Eye (tissue), 1 donor: ENCODE data around the gene OR4Q3.
"Not testable (repeated sequence)": the region's sequence is repeated elsewhere in the genome, so short reads cannot be mapped to it uniquely, and the experiment has no call there.

ENCODE experiments used
- DNase-seq: peaks from one replicate; pipeline ENCODE4 v3.0.0-alpha.2; 2015

OR4Q3 gene

GRCh38 chr14:19743256-19743655 lies at the start of gene OR4Q3:
TSS of gene OR4Q3 (plus strand) at chr14:19743571.
- DNase-seq, result no peak

- no peak for DNase-seq
Measured at GRCh38 chr14:19729359-19729758, 14.0 kb upstream of the OR4Q3 start.

GRCh38 chr14:19729763-19730162 lies 13.6 kb upstream of the OR4Q3 start:
- no peak for DNase-seq

- DNase-seq, result not testable (repeated sequence)
Measured at GRCh38 chr14:19733893-19734292, 9.5 kb upstream of the OR4Q3 start.

GRCh38 chr14:19752316-19752715 lies 8.9 kb downstream of the OR4Q3 start:
- DNase-seq, result not testable (repeated sequence)

GRCh38 chr14:19754172-19754571 lies 10.8 kb downstream of the OR4Q3 start:
- DNase-seq, result no peak

GRCh38 chr14:19771491-19771890 lies 28.1 kb downstream of the OR4Q3 start:
- not testable (repeated sequence) for DNase-seq

- no peak for DNase-seq
Measured at GRCh38 chr14:19771895-19772430, 28.6 kb downstream of the OR4Q3 start.

- DNase-seq, result not testable (repeated sequence)
Measured at GRCh38 chr14:19772454-19772853, 29.1 kb downstream of the OR4Q3 start.

GRCh38 chr14:19773204-19773603 lies 29.8 kb downstream of the OR4Q3 start, which contains the start of gene OR4M1:
TSS of gene OR4M1 (plus strand) at chr14:19773504. CDS start at chr14:19780323, 6,819 bp downstream.
- DNase-seq, result not testable (repeated sequence)

GRCh38 chr14:19775587-19775986 lies 32.2 kb downstream of the OR4Q3 start:
- DNase-seq, result no peak

GRCh38 chr14:19785848-19786247 lies 42.5 kb downstream of the OR4Q3 start:
- DNase-seq, result not testable (repeated sequence)

- DNase-seq, result not testable (repeated sequence)
Measured at GRCh38 chr14:19787318-19787717, 43.9 kb downstream of the OR4Q3 start.

- DNase-seq, result not testable (repeated sequence)
Measured at GRCh38 chr14:19788150-19788549, 44.8 kb downstream of the OR4Q3 start.

- not testable (repeated sequence) for DNase-seq
Measured at GRCh38 chr14:19796520-19797108, 53.2 kb downstream of the OR4Q3 start.
